Ishikawa (cell line): Measurements from ENCODE around the gene SLC2A10.

Experiments
- CEBPB ChIP-seq: IDR thresholded peaks from 2 replicates; pipeline ENCODE4 v1.6.1; 2012
- CREB1 ChIP-seq: IDR thresholded peaks from 2 replicates; pipeline ENCODE4 v1.6.1; 2012; ENCODE audit warnings: low read depth
- EGR1 ChIP-seq: IDR thresholded peaks from 2 replicates; pipeline ENCODE4 v1.6.1; 2012
- EP300 ChIP-seq: IDR thresholded peaks from 2 replicates; pipeline ENCODE4 v1.6.1; 2012; ENCODE audit warnings: borderline replicate concordance
- FOXM1 ChIP-seq: IDR thresholded peaks from 2 replicates; pipeline ENCODE4 v1.6.1; 2012; ENCODE audit warnings: low read depth, borderline replicate concordance
- NFIC ChIP-seq: IDR thresholded peaks from 2 replicates; pipeline ENCODE4 v1.6.1; 2012
- RAD21 ChIP-seq: IDR thresholded peaks from 2 replicates; pipeline ENCODE4 v1.6.1; 2012; ENCODE audit warnings: low read depth
- TAF1 ChIP-seq: IDR thresholded peaks from 2 replicates; pipeline ENCODE4 v1.6.1; 2012; ENCODE audit warnings: low read depth, mild to moderate bottlenecking
- TCF12 ChIP-seq: IDR thresholded peaks from 2 replicates; pipeline ENCODE4 v1.6.1; 2012; ENCODE audit warnings: low read depth
- TEAD4 ChIP-seq: IDR thresholded peaks from 2 replicates; pipeline ENCODE4 v1.6.1; 2012
- YY1 ChIP-seq: IDR thresholded peaks from 2 replicates; pipeline ENCODE4 v1.6.1; 2012; ENCODE audit warnings: low read depth
- ZBTB7A ChIP-seq: IDR thresholded peaks from 2 replicates; pipeline ENCODE4 v1.6.1; 2012; ENCODE audit warnings: low read depth
- TF ChIP-seq, protein P1 (sequence below): IDR thresholded peaks from 2 replicates; pipeline ENCODE4 v1.6.1; 2012; ENCODE audit warnings: low read depth, mild to moderate bottlenecking
- TF ChIP-seq, protein P2 (sequence below): IDR thresholded peaks from 2 replicates; pipeline ENCODE4 v1.6.1; 2012
- TF ChIP-seq, protein P3 (sequence below): IDR thresholded peaks from 2 replicates; pipeline ENCODE4 v1.6.1; 2012

The SLC2A10 gene

DNA sequence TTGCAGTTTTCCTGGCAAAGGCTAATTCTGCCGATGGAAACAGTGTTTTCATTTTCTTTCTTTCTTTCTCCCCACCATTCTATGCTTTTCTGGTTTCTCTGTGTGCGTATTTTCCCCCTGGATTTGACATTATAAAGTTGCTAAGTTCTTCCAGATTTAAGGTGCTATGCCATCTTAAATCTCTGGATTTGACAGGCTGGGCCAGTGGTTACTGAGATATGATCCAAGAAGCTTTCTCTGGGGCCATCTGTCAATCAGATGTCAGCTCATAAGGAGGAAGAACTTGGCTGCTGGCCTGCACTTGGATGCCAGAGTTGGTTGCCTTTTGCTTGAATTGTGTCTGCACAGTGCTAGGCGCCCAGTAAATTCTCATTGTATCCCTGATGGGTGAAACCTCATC is 39.7 kb downstream of the SLC2A10 start:
- TF ChIP-seq RAD21, result no peak
- TF ChIP-seq TEAD4, result no peak
- no peak for TF ChIP-seq TAF1
- TF ChIP-seq ZBTB7A, result no peak

DNA sequence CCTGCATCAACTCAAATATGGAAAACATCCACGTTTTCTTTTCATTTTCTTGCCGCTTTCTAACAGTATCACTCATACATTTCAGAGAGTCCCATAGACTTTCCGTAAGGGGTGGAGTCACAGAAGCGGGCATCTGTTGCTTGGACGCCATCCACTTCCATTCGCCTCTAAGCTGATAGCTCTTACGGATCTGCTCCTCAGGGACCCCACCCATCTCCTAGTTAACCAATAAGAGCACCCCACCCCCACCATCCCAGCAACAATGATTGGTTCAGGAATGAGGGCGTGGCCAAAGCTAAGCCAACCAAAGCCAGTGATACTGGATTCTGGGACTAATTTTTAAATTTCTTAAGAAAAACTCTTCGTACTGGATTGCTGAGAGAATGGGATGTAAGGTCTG is 42.4 kb downstream of the SLC2A10 start:
- TF ChIP-seq TEAD4, result no peak
- no peak for TF ChIP-seq TCF12
- TF ChIP-seq, protein P1, sequence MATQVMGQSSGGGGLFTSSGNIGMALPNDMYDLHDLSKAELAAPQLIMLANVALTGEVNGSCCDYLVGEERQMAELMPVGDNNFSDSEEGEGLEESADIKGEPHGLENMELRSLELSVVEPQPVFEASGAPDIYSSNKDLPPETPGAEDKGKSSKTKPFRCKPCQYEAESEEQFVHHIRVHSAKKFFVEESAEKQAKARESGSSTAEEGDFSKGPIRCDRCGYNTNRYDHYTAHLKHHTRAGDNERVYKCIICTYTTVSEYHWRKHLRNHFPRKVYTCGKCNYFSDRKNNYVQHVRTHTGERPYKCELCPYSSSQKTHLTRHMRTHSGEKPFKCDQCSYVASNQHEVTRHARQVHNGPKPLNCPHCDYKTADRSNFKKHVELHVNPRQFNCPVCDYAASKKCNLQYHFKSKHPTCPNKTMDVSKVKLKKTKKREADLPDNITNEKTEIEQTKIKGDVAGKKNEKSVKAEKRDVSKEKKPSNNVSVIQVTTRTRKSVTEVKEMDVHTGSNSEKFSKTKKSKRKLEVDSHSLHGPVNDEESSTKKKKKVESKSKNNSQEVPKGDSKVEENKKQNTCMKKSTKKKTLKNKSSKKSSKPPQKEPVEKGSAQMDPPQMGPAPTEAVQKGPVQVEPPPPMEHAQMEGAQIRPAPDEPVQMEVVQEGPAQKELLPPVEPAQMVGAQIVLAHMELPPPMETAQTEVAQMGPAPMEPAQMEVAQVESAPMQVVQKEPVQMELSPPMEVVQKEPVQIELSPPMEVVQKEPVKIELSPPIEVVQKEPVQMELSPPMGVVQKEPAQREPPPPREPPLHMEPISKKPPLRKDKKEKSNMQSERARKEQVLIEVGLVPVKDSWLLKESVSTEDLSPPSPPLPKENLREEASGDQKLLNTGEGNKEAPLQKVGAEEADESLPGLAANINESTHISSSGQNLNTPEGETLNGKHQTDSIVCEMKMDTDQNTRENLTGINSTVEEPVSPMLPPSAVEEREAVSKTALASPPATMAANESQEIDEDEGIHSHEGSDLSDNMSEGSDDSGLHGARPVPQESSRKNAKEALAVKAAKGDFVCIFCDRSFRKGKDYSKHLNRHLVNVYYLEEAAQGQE, result no peak
- no peak for TF ChIP-seq RAD21
- no peak for TF ChIP-seq CEBPB
- no peak for TF ChIP-seq EP300
- no peak for TF ChIP-seq NFIC
- TF ChIP-seq YY1, result no peak
- TF ChIP-seq, protein P2, sequence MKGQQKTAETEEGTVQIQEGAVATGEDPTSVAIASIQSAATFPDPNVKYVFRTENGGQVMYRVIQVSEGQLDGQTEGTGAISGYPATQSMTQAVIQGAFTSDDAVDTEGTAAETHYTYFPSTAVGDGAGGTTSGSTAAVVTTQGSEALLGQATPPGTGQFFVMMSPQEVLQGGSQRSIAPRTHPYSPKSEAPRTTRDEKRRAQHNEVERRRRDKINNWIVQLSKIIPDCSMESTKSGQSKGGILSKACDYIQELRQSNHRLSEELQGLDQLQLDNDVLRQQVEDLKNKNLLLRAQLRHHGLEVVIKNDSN, result no peak
- no peak for TF ChIP-seq EGR1
- TF ChIP-seq FOXM1, result no peak
- no peak for TF ChIP-seq ZBTB7A
- TF ChIP-seq TAF1, result no peak
- TF ChIP-seq CREB1, result no peak
- TF ChIP-seq, protein P3, sequence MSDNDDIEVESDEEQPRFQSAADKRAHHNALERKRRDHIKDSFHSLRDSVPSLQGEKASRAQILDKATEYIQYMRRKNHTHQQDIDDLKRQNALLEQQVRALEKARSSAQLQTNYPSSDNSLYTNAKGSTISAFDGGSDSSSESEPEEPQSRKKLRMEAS, result no peak

DNA sequence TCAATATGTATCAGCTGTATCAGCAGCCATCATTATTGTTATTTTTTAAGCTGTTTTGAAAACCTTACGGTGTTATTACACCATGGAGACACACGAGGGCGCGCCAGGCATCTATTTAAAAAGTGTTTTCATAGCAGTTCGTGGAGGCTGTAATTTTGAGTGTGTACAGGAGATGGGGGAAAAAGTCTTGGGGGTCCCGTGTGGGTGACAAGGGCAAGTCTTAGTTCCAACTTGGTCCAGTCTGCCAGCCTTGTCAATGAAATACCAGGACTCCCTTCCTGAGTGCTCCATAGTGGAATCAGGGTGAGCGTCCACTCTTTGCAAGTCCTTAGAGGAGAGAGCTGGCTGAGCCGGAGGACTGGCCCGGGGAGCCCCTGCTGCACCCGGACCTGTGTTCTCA is 43.3 kb downstream of the SLC2A10 start:
- TF ChIP-seq ZBTB7A (no peak), RAD21 (peak; percentile 57; the same call in 1 of the 2 replicates)
- TF ChIP-seq, protein P3, result no peak
- TF ChIP-seq, protein P2, result no peak

DNA sequence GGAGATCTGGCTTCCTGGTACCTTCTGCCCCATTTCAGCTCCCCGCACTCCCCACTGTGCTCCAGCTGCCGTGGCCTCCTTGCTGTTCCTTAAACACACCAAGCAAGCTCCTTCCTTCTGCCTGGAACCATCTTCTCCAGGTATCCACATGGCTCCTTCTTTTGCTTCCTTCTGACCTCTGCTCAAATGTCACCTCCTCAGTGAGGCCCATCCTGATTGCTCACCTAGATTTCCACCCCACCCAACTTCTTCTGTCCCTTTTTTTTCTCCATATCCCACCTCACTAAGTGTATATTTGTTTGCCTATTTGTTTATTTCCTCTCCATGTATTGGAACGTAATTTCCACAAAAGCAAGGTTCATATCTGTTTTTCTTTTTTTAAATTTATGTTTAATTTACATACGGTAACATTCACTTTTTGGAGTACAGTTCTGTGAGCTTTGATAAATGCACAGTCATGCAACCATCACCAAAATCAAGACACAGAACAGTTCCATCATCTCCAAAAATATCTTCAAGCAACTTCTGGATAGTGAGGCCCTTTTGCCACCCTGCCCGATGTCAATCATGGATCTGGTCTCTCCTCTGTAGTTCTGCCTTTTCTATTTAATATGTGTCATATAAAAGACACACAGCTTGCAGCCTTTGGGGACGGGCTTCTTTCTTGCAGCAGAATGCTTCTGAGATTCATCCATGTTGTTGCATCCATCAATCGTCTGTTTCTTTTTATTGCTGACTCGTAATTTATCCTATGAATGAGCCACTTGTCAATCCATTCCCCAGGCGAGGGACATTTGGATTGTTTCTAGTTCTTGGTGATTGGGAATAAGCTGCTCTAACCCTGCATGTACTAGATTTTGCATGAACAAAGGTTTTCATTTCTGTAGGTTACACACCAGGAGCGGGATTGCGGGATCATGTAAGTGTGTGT is 46.3 kb downstream of the SLC2A10 start:
- TF ChIP-seq FOXM1, result no peak

DNA sequence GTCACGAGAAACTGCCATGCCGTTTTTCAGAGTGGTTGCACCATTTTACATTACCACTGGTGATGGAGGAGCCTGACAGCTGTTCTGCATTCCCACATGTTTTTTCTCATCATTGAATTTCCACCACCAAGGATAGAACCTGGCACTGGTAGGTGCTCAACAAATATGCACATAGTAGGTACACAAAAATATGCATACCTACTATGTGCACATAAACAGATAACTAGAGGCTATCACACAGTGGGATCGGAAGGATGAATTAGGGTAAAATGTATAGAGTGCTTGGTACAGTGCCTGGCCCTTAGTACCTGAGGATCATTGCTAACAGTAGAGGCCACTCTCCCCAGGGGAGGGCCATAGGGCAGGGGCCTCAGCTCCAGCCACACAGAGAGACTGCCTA is 47.0 kb downstream of the SLC2A10 start:
- TF ChIP-seq TEAD4, result no peak

DNA sequence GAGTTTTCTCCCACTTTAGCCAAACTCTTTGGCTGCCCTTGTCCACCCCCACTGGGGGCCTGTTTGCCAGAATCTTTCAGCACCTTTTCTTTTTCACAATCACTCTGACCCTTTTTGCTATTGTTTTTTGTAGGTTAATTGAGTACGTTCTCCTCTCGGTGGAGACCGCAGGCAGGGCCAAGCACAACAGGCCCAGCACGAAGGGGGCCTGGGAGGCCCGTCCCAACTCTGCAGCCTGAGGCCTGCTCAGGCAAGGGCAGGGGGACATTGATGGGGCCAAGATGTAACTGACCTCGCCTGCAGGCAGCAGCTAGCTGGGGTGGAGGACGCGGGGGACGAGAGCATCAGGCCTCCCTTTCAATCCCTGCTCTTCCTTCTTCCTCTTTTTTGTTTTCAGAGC is 47.7 kb downstream of the SLC2A10 start:
- TF ChIP-seq, protein P2, result no peak
- TF ChIP-seq CEBPB, result no peak
- no peak for TF ChIP-seq ZBTB7A
- no peak for TF ChIP-seq TEAD4
- no peak for TF ChIP-seq CREB1
- TF ChIP-seq, protein P1, result no peak
- TF ChIP-seq EP300, result no peak
- TF ChIP-seq, protein P3, result no peak
- TF ChIP-seq TAF1, result no peak
- TF ChIP-seq YY1, result no peak
- no peak for TF ChIP-seq EGR1
- TF ChIP-seq TCF12, result no peak
- TF ChIP-seq FOXM1, result no peak
- no peak for TF ChIP-seq RAD21
- no peak for TF ChIP-seq NFIC
